ENCODE measurements around the gene UPK2. TPM values are rescaled to one million over a fixed set of nuclear protein-coding genes. Genes with fewer than 3 reads are reported as not detected.

UPK2 gene
- total and polyA plus RNA-seq, 2 donors (not counting 1 experiment from before 2014, with no cell fraction given) = not detected

DNA sequence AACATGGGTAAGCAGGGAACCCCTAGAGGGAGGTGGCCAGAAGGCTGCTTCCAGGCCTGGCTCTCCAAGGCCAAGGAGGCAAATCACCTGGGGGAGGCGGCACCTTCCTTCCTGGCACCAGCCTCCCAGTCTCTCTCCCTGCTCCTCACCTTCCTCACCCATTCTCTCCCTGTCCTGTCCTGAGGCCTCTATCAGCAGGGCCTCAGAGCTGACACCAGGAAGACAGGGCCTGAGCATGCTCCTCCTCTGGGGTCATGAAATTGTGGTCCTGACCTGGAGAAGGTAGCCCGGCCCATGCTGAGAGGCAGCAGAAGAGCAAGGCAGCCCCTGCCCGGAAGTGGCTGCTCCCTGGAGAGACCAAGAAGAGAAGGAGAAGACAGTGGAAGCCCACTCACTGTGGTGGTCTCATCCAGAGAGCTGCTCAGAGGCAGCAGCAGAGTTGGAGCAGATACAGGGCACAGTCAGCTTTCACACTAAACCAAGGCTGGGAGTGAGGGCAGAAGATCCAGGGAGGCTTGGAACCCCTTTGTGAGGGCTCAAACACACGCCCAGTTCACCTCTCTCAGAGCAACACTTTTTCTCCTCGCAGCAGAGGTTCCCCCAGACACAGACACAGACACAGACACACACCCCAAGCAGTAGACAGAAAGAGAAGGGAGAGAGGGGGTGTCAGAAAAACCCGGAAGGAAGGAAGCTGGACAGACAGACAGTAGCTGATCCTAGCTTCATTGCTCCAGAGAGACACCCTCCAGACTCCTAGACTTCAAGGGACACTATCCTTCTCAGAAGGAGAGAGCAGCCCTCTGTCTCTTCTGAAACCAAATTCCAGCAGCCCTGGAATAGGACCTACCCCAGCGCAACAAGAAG lies 32.1 kb upstream of the UPK2 start:
- peak overlapping the region; percentile 89 to 99 (median 94) for H3K4me3 ChIP-seq (replicated peaks in 1 of 4; ENCODE audit: control extremely low read depth in 1 of 4, insufficient read depth in 1 of 4, low read depth in 3 of 4, low read length in 4 of 4)
- H3K9me3 ChIP-seq (ENCODE audit: control insufficient read depth, insufficient read depth, low read depth, low read length) = no peaks in the 10 kb centered on the region
- H3K4me2 ChIP-seq (ENCODE audit: extremely low read depth, insufficient read depth, low read length) = peak overlapping the region; percentile 96
- peak overlapping the region; percentile 91 for H3K9ac ChIP-seq (ENCODE audit: insufficient read depth, low read length)
- H3K4me1 ChIP-seq (ENCODE audit: control insufficient read depth, extremely low read depth, insufficient read depth, low read length) = peaks cover 30% of the 10 kb centered on the region
- H3K27me3 ChIP-seq (ENCODE audit: control insufficient read depth, insufficient read depth, low read length) = no peaks in the 10 kb centered on the region
- H4K20me1 ChIP-seq (ENCODE audit: control insufficient read depth, extremely low read depth, insufficient read depth, low read length) = no peaks in the 10 kb centered on the region
- H3K36me3 ChIP-seq (ENCODE audit: control insufficient read depth, insufficient read depth, low read length) = no peaks in the 10 kb centered on the region
- no peak overlapping the region for H2AFZ ChIP-seq (ENCODE audit: low read length)
- H3K27ac ChIP-seq (ENCODE audit: insufficient read depth, low read length) = peak overlapping the region; percentile 99
- peaks cover 61% of the 10 kb centered on the region for H3K79me2 ChIP-seq (ENCODE audit: control insufficient read depth, insufficient read depth, low read length)
- no peak for TF ChIP-seq EZH2 (IDR thresholded peaks at IDR 0.05; ENCODE audit: low read length, missing control alignments)
- TF ChIP-seq, protein P1, sequence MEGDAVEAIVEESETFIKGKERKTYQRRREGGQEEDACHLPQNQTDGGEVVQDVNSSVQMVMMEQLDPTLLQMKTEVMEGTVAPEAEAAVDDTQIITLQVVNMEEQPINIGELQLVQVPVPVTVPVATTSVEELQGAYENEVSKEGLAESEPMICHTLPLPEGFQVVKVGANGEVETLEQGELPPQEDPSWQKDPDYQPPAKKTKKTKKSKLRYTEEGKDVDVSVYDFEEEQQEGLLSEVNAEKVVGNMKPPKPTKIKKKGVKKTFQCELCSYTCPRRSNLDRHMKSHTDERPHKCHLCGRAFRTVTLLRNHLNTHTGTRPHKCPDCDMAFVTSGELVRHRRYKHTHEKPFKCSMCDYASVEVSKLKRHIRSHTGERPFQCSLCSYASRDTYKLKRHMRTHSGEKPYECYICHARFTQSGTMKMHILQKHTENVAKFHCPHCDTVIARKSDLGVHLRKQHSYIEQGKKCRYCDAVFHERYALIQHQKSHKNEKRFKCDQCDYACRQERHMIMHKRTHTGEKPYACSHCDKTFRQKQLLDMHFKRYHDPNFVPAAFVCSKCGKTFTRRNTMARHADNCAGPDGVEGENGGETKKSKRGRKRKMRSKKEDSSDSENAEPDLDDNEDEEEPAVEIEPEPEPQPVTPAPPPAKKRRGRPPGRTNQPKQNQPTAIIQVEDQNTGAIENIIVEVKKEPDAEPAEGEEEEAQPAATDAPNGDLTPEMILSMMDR (conservative IDR thresholded peaks at IDR 0.05 in 1 of 2, IDR thresholded peaks at IDR 0.05 in 1 of 2; ENCODE audit: low read depth in 1 of 2, low read length in 2 of 2) = no peak
- no peak for DNase-seq (ENCODE audit: low read depth in 2 of 2)

DNA sequence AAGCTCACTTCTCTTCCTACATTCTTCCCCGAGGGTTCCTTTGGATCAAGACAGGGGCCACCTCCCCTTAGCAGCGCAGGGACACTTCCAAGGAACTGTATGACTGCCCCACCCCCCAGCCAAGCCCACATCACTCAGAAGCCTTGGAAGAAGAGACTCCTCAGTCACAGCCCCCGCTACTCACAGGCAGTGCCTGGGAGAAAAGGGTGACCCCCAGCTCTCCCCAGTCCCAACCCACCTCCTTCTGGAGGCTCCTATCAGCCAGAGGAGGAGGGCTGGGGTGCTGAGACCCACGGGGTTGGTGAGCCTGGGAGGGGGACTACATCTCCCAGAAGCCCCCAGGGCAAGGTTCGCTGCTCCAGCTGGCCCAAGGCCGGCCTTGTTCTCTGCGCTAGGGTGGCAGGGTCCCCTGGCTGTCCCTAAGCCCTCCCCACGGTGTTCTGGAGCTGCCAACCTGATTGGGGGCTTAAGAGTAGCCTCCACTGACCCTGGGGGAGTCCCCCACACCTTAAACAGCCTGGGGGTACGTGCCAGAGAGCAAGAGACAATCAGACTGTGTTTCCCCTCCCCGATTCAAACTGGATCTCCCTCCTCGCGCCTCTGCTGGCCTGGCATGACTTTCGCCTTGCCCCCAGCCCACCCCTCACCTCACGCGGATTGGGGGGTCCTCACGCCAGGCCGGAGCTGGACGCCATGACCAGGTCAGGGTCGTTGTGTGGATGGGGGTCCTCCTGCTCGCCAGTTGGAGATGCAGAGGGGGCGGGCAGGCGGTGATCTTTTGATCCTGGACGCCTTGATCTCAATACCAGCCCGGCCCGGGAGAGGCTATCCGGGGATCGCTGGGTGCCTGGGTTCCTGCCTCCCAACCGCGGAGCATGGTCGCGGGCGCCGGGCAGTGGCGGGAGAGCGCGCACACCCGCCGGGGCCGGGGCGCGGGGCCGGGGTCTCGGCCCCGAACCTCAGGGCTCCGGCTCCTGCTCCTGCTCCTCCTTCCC lies 31.2 kb upstream of the UPK2 start:
- Histone ChIP-seq H4K20me1 (ENCODE audit: control insufficient read depth, extremely low read depth, insufficient read depth, low read length) (no peaks in the 10 kb centered on the region), H2AFZ (ENCODE audit: low read length) (no peak overlapping the region), H3K4me3 (replicated peaks in 1 of 4; ENCODE audit: control extremely low read depth in 1 of 4, insufficient read depth in 1 of 4, low read depth in 3 of 4, low read length in 4 of 4) (peak overlapping the region; percentile 89 to 99 (median 94)), H3K9ac (ENCODE audit: insufficient read depth, low read length) (peak overlapping the region; percentile 91), H3K79me2 (ENCODE audit: control insufficient read depth, insufficient read depth, low read length) (peaks cover 54% of the 10 kb centered on the region), H3K36me3 (ENCODE audit: control insufficient read depth, insufficient read depth, low read length) (no peaks in the 10 kb centered on the region), H3K4me1 (ENCODE audit: control insufficient read depth, extremely low read depth, insufficient read depth, low read length) (peaks cover 25% of the 10 kb centered on the region), H3K9me3 (ENCODE audit: control insufficient read depth, insufficient read depth, low read depth, low read length) (no peaks in the 10 kb centered on the region), H3K27ac (ENCODE audit: insufficient read depth, low read length) (peak overlapping the region; percentile 99), H3K27me3 (ENCODE audit: control insufficient read depth, insufficient read depth, low read length) (no peaks in the 10 kb centered on the region), H3K4me2 (ENCODE audit: extremely low read depth, insufficient read depth, low read length) (peak overlapping the region; percentile 96)
- no peak for TF ChIP-seq EZH2 (IDR thresholded peaks at IDR 0.05; ENCODE audit: low read length, missing control alignments)
- peak; percentile 31 to 42 for DNase-seq (ENCODE audit: low read depth in 2 of 2)

DNA sequence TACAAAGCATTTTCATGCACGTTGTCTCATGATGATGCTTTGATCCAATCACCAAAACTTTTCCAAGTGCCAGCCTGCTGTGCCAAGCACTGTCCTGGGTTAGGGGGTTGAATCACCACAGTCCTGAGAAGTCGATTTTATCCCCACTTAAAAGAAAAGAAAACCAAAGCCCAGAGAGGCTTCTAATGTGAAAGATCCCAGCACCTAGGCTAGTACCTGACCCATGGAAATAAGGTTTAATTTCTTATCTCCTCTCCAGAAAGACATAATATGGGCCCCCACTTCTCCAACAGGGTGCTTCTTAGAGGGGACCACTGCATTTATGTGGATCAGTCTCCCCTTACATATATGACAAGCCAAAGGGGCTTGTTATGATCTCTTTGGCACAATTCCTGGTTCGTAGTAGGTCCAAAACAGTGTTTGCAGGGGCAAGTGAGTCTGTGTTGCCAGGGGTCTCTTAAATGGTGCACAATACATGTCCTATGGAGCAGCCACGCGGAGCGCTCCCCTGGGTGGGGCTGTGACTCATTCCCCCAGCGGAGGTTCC lies 28.5 kb upstream of the UPK2 start:
- H3K79me2 ChIP-seq (ENCODE audit: control insufficient read depth, insufficient read depth, low read length) = peaks cover 28% of the 10 kb centered on the region
- H4K20me1 ChIP-seq (ENCODE audit: control insufficient read depth, extremely low read depth, insufficient read depth, low read length) = no peaks in the 10 kb centered on the region
- H2AFZ ChIP-seq (ENCODE audit: low read length) = no peak overlapping the region
- no peaks in the 10 kb centered on the region for H3K36me3 ChIP-seq (ENCODE audit: control insufficient read depth, insufficient read depth, low read length)
- H3K4me2 ChIP-seq (ENCODE audit: extremely low read depth, insufficient read depth, low read length) = peak overlapping the region; percentile 1
- H3K4me3 ChIP-seq (replicated peaks in 1 of 4; ENCODE audit: control extremely low read depth in 1 of 4, insufficient read depth in 1 of 4, low read depth in 3 of 4, low read length in 4 of 4) = peak overlapping the region in 2 of 4 experiments; percentile 36 to 79
- no peak overlapping the region for H3K27ac ChIP-seq (ENCODE audit: insufficient read depth, low read length)
- no peaks in the 10 kb centered on the region for H3K9me3 ChIP-seq (ENCODE audit: control insufficient read depth, insufficient read depth, low read depth, low read length)
- H3K9ac ChIP-seq (ENCODE audit: insufficient read depth, low read length) = no peak overlapping the region
- H3K27me3 ChIP-seq (ENCODE audit: control insufficient read depth, insufficient read depth, low read length) = no peaks in the 10 kb centered on the region
- peaks cover 21% of the 10 kb centered on the region for H3K4me1 ChIP-seq (ENCODE audit: control insufficient read depth, extremely low read depth, insufficient read depth, low read length)
- no peak for DNase-seq (ENCODE audit: low read depth in 2 of 2)
- TF ChIP-seq, protein P1 (conservative IDR thresholded peaks at IDR 0.05 in 1 of 2, IDR thresholded peaks at IDR 0.05 in 1 of 2; ENCODE audit: low read depth in 1 of 2, low read length in 2 of 2) = no peak
- no peak for TF ChIP-seq EZH2 (IDR thresholded peaks at IDR 0.05; ENCODE audit: low read length, missing control alignments)
